HepG2 (cell line): Measurements from ENCODE around the gene AGPAT3. TPM values are rescaled to one million over a fixed set of nuclear protein-coding genes. Genes with fewer than 3 reads are reported as not detected.
A peak's percentile ranks its signal among the peaks of the same experiment; 100 is the strongest.

Experiments
- ATAC-seq: fragments of 200-7000 bp; cut with Tn5 transposase; 3 replicates; pipeline ENCODE4 v1.9.1; 2020; ENCODE audit warnings: mild to moderate bottlenecking, moderate library complexity
- BruUV-seq: library from RNA; stranded (reverse); fragments of 400-500 nt; replicated peaks from 2 replicates; lab custom pipeline; 2021; lab: Mats Ljungman, UMichigan
- CTCF ChIA-PET: fragments of 300-600 bp; formaldehyde crosslinking; extraction: SDS; loops from one replicate; lab custom pipeline; 2021; ENCODE audit warnings: low total read pairs, inconsistent platforms, low intra/inter-chr PET ratio; lab: Yijun Ruan, JAX
- POLR2A ChIA-PET: fragments of 350-600 bp; sonication (Branson Sonifier 250); formaldehyde crosslinking; loops from one replicate; lab custom pipeline; 2020; ENCODE audit warnings: antibody characterized with exemption, inconsistent platforms; lab: Yijun Ruan, JAX
- DNase-seq: peaks from one replicate; pipeline ENCODE4 v3.0.0-alpha.2; 2015; ENCODE audit warnings: low spot score
- FAIRE-seq: peaks from 3 replicates; lab custom pipeline; 2011; peaks lifted over from hg19 to GRCh38; lab: Jason Lieb, UNC
- H2AFZ ChIP-seq: one replicate; pipeline ENCODE4 v1.6.1; 2011; ENCODE audit warnings: low read length, inconsistent platforms
- H3K27ac ChIP-seq: fragments of 300-600 bp; 3 replicates; pipeline ENCODE4 v1.8.0; 2011; ENCODE audit warnings: mixed run types, mild to moderate bottlenecking, mixed read lengths, low read length, inconsistent platforms; ENCODE audit not compliant: insufficient read depth; ENCODE audit errors: extremely low read length
- H3K27me3 ChIP-seq, 2 experiments: fragments of 200-600 bp in 1 of 2; 2 replicates in 1 of 2; 3 replicates in 1 of 2; pipeline versions ENCODE4 v1.6.0 to v1.8.0; 2011; ENCODE audit warnings: low read length in 2 of 2, mild to moderate bottlenecking in 2 of 2, moderate library complexity in 2 of 2, inconsistent platforms in 1 of 2; ENCODE audit not compliant: insufficient read depth in 2 of 2, control insufficient read depth in 1 of 2
- H3K36me3 ChIP-seq, 2 experiments: fragments of 200-600 bp in 1 of 2; replicated peaks in 1 of 2; 2 replicates in 1 of 2; 3 replicates in 1 of 2; pipeline versions ENCODE4 v1.5.1 to v1.8.0; 2011; ENCODE audit warnings: low read length in 2 of 2, inconsistent platforms in 1 of 2; ENCODE audit not compliant: insufficient read depth in 2 of 2, control insufficient read depth in 1 of 2
- H3K4me1 ChIP-seq: 2 replicates; pipeline ENCODE4 v1.5.1; 2012; ENCODE audit warnings: low read length, inconsistent platforms; ENCODE audit not compliant: insufficient read depth
- H3K4me2 ChIP-seq: 2 replicates; pipeline ENCODE4 v1.6.0; 2011; ENCODE audit warnings: low read depth, low read length, inconsistent platforms
- H3K4me3 ChIP-seq, 3 experiments: fragments of 200-600 bp in 1 of 3; sonication (generic), shearing (Covaris generic) in 1 of 3; replicated peaks in 1 of 3; 2 replicates each; pipeline ENCODE4 v1.5.1; 2011 to 2016; ENCODE audit warnings: low read length in 3 of 3, inconsistent platforms in 2 of 3, low read depth in 2 of 3, mild to moderate bottlenecking in 2 of 3, control low read depth in 1 of 3, mixed read lengths in 1 of 3; ENCODE audit not compliant: insufficient read depth in 1 of 3
- H3K79me2 ChIP-seq: one replicate; pipeline ENCODE4 v1.6.1; 2011; ENCODE audit warnings: low read length, inconsistent platforms; ENCODE audit not compliant: insufficient read depth
- H3K9ac ChIP-seq: 2 replicates; pipeline ENCODE4 v1.6.0; 2011; ENCODE audit warnings: mild to moderate bottlenecking, low read depth, low read length, inconsistent platforms; ENCODE audit not compliant: insufficient read depth
- H3K9me3 ChIP-seq: 2 replicates; pipeline ENCODE4 v1.5.1; 2012; ENCODE audit warnings: mild to moderate bottlenecking, low read length
- H4K20me1 ChIP-seq: 2 replicates; pipeline ENCODE4 v1.6.0; 2011; ENCODE audit warnings: inconsistent platforms, mild to moderate bottlenecking, low read length, moderate library complexity; ENCODE audit not compliant: insufficient read depth
- LCORL ChIP-seq, 2 experiments: fragments of 450-650 bp in 1 of 2; sonication (generic) in 1 of 2; formaldehyde crosslinking in 1 of 2; IDR thresholded peaks; 2 replicates each; pipeline versions ENCODE4 v1.5.0 to v1.6.1; 2017 to 2020; ENCODE audit warnings: antibody characterized with exemption in 1 of 2, missing genetic modification reagents in 1 of 2
- MAFF ChIP-seq: IDR thresholded peaks from 2 replicates; pipeline ENCODE4 v1.6.1; 2011; ENCODE audit warnings: low read depth, low read length, improper control_type of control experiment
- ZEB1 ChIP-seq: IDR thresholded peaks from 2 replicates; pipeline ENCODE4 v1.6.1; 2012; ENCODE audit warnings: mild to moderate bottlenecking, low read depth, inconsistent platforms; ENCODE audit not compliant: insufficient replicate concordance
- ZNF549 ChIP-seq: sonication (generic); formaldehyde crosslinking; IDR thresholded peaks from 2 replicates; pipeline ENCODE4 v1.5.0; 2020; ENCODE audit warnings: missing genetic modification reagents
- WGBS: methylation state at CpG from one replicate; pipeline ENCODE4 v1.1.6; 2017; ENCODE audit warnings: low lambda C conversion rate; 5-methylcytosine and 5-hydroxymethylcytosine counted together
- in situ Hi-C: cut with HindIII; loops from 2 replicates; pipeline ENCODE4 v1.10.0; 2017; ENCODE audit warnings: low pct_unique_long_range_greater_than_20kb; ENCODE audit not compliant: extremely low pct_ligation_motif_present
- intact Hi-C: fragments of 100-400 bp; cut with micrococcal nuclease; formaldehyde crosslinking; loops from one replicate; pipeline ENCODE4 v1.10.0; 2022; ENCODE audit not compliant: unreplicated experiment
- polyA plus RNA-seq, 8 experiments: library from polyadenylated mRNA; depleted of rRNA in 3 of 8; stranded (reverse) in 7 of 8; unstranded in 1 of 8; fragments of >200 nt; fragmentation: Illumina TruSeq in 4 of 8; extraction: Trizol in 4 of 8; gene quantifications; 2 replicates each; pipeline versions ENCODE4 v1.2.1 to v1.2.3, GENCODE V29; 2011 to 2016; ENCODE audit warnings: low read depth in 4 of 8, missing spikeins in 1 of 8, mixed read lengths in 1 of 8; ENCODE audit not compliant: insufficient read depth in 1 of 8
- total RNA-seq, 5 experiments: library from RNA; depleted of rRNA; stranded (reverse); fragments of >200 nt; fragmentation: Illumina TruSeq; extraction: Trizol; gene quantifications; 2 replicates each; pipeline ENCODE4 v1.2.3, GENCODE V29; 2016; ENCODE audit warnings: low read depth in 1 of 5
- TF ChIP-seq, protein P1 (sequence below): sonication (generic); formaldehyde crosslinking; IDR thresholded peaks from 2 replicates; pipeline ENCODE4 v1.4.0; 2020; ENCODE audit warnings: missing genetic modification reagents

Gene AGPAT3
- total and polyA plus RNA-seq, 2 of the 13 experiments (the other 11 are each of a cell fraction or from before 2014, with no cell fraction given) = 32.2 to 54.4 TPM

GRCh38 chr21:43868461-43868860 is 3.4 kb downstream of the AGPAT3 start:
- Histone ChIP-seq H3K9ac (peak overlapping the region; percentile 82; the same call in 1 of the 2 replicates), H3K27ac (peak overlapping the region; percentile 89), H3K4me2 (peak overlapping the region; percentile 95), H4K20me1 (peaks cover 12% of the 10 kb centered on the region), H3K9me3 (no peaks in the 10 kb centered on the region), H3K4me1 (peaks cover 36% of the 10 kb centered on the region), H3K79me2 (peaks cover 63% of the 10 kb centered on the region), H2AFZ (no peak overlapping the region), H3K27me3 (no peaks in the 10 kb centered on the region), H3K36me3 (peaks cover 1 to 18% of the 10 kb centered on the region in 2 experiments; a peak in 4 of 5 replicates), H3K4me3 (peak overlapping the region; percentile 72 to 87 (median 79))
- FAIRE-seq (no peak), DNase-seq (no peak), ATAC-seq (no peak)
- WGBS = 37% methylated on average over 6 of the region's 6 CpGs
- no TSS peak for BruUV-seq
- in situ Hi-C loops (no loop called here), intact Hi-C loops (loop anchor here (1.0 kb wide), 1 partner anchor 43 kb away; no protein-coding TSS in a partner anchor)
- TF ChIP-seq MAFF (0 out of 2 replicates have a peak, but pooled peaks have one; percentile 1), ZEB1 (peak; percentile 13), ZNF549 (CRISPR knock-in tag) (no peak), LCORL (IDR thresholded peaks at IDR 0.05) (no peak), LCORL (CRISPR knock-in tag; IDR thresholded peaks at IDR 0.05) (peak; percentile 3; the same call in 1 of the 2 replicates)
- TF ChIP-seq, protein P1, sequence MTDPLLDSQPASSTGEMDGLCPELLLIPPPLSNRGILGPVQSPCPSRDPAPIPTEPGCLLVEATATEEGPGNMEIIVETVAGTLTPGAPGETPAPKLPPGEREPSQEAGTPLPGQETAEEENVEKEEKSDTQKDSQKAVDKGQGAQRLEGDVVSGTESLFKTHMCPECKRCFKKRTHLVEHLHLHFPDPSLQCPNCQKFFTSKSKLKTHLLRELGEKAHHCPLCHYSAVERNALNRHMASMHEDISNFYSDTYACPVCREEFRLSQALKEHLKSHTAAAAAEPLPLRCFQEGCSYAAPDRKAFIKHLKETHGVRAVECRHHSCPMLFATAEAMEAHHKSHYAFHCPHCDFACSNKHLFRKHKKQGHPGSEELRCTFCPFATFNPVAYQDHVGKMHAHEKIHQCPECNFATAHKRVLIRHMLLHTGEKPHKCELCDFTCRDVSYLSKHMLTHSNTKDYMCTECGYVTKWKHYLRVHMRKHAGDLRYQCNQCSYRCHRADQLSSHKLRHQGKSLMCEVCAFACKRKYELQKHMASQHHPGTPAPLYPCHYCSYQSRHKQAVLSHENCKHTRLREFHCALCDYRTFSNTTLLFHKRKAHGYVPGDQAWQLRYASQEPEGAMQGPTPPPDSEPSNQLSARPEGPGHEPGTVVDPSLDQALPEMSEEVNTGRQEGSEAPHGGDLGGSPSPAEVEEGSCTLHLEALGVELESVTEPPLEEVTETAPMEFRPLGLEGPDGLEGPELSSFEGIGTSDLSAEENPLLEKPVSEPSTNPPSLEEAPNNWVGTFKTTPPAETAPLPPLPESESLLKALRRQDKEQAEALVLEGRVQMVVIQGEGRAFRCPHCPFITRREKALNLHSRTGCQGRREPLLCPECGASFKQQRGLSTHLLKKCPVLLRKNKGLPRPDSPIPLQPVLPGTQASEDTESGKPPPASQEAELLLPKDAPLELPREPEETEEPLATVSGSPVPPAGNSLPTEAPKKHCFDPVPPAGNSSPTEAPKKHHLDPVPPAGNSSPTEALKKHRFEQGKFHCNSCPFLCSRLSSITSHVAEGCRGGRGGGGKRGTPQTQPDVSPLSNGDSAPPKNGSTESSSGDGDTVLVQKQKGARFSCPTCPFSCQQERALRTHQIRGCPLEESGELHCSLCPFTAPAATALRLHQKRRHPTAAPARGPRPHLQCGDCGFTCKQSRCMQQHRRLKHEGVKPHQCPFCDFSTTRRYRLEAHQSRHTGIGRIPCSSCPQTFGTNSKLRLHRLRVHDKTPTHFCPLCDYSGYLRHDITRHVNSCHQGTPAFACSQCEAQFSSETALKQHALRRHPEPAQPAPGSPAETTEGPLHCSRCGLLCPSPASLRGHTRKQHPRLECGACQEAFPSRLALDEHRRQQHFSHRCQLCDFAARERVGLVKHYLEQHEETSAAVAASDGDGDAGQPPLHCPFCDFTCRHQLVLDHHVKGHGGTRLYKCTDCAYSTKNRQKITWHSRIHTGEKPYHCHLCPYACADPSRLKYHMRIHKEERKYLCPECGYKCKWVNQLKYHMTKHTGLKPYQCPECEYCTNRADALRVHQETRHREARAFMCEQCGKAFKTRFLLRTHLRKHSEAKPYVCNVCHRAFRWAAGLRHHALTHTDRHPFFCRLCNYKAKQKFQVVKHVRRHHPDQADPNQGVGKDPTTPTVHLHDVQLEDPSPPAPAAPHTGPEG (CRISPR knock-in tag) = 0 out of 2 replicates have a peak, but pooled peaks have one; percentile 7
- POLR2A ChIA-PET = interaction anchor here (0.9 to 1.7 kb wide), 3 partner anchors 11 to 16 kb away, joined by 4 to 5 read pairs (median 4); no protein-coding TSS in a partner anchor
- CTCF ChIA-PET = no interaction called here
